ENCODE data around the gene CAPN13. TPM values are rescaled to one million over a fixed set of nuclear protein-coding genes. Genes with fewer than 3 reads are reported as not detected.

CAPN13 gene
- total RNA-seq, 1 donor from 2014 or later, result not detected

- H3K27me3 ChIP-seq, result no peaks in the 10 kb centered on the region
- H4K20me1 ChIP-seq (ENCODE audit: low read depth), result no peaks in the 10 kb centered on the region
- Mint-ChIP-seq H3K36me3 (no peaks in the 10 kb centered on the region), H3K4me3 (no peak overlapping the region), H3K27me3 (ENCODE audit: insufficient read depth, low read depth) (peaks cover 12% of the 10 kb centered on the region), H3K27ac (no peak overlapping the region), H3K9me3 (peaks cover 25% of the 10 kb centered on the region), H3K4me1 (peaks cover 7% of the 10 kb centered on the region)
- H3K79me2 ChIP-seq (ENCODE audit: low read depth), result no peaks in the 10 kb centered on the region
- H3K36me3 ChIP-seq, result no peaks in the 10 kb centered on the region
- peaks cover 12% of the 10 kb centered on the region for H3K9me3 ChIP-seq (ENCODE audit: low read depth)
- H3K4me3 ChIP-seq, result no peak overlapping the region
- H3F3A ChIP-seq (ENCODE audit: low read depth), result peaks cover 16% of the 10 kb centered on the region
- no peak overlapping the region for H3K27ac ChIP-seq
- H3K4me2 ChIP-seq, result no peak overlapping the region
- peaks cover 3% of the 10 kb centered on the region for H3K4me1 ChIP-seq
- no peak overlapping the region for H3K9ac ChIP-seq
- DNase-seq (ENCODE audit: low spot score), result no peak
- H2AFZ ChIP-seq (replicated peaks), result no peak overlapping the region
- TF ChIP-seq CTCF (IDR thresholded peaks at IDR 0.05), result no peak
- TF ChIP-seq EZH2 (IDR thresholded peaks at IDR 0.05), result no peak
- TF ChIP-seq EZH2phosphoT487 (IDR thresholded peaks at IDR 0.05), result no peak
These were observed 101.3 kb downstream of the CAPN13 start for GRCh38 chr2:30705711-30706533.

GRCh38 chr2:30705056-30705455 is 102.2 kb downstream of the CAPN13 start:
- Histone ChIP-seq H3F3A (ENCODE audit: low read depth) (peaks cover 16% of the 10 kb centered on the region), H3K79me2 (ENCODE audit: low read depth) (no peaks in the 10 kb centered on the region), H2AFZ (replicated peaks) (no peak overlapping the region), H4K20me1 (ENCODE audit: low read depth) (no peaks in the 10 kb centered on the region), H3K9ac (no peak overlapping the region), H3K27ac (no peak overlapping the region), H3K9me3 (ENCODE audit: low read depth) (peaks cover 20% of the 10 kb centered on the region), H3K4me3 (no peak overlapping the region), H3K4me2 (no peak overlapping the region), H3K27me3 (no peaks in the 10 kb centered on the region), H3K4me1 (peaks cover 3% of the 10 kb centered on the region), H3K36me3 (no peaks in the 10 kb centered on the region)
- TF ChIP-seq EZH2 (IDR thresholded peaks at IDR 0.05) (no peak), CTCF (IDR thresholded peaks at IDR 0.05) (no peak), EZH2phosphoT487 (IDR thresholded peaks at IDR 0.05) (no peak)
- no peak for DNase-seq (ENCODE audit: low spot score)
- Mint-ChIP-seq H3K4me1 (peaks cover 7% of the 10 kb centered on the region), H3K4me3 (no peak overlapping the region), H3K27ac (no peak overlapping the region), H3K27me3 (ENCODE audit: insufficient read depth, low read depth) (peaks cover 12% of the 10 kb centered on the region), H3K9me3 (peaks cover 20% of the 10 kb centered on the region), H3K36me3 (no peaks in the 10 kb centered on the region)

GRCh38 chr2:30704309-30705020 is 102.8 kb downstream of the CAPN13 start:
- no peak for DNase-seq (ENCODE audit: low spot score)
- peaks cover 12% of the 10 kb centered on the region for H3K27me3 Mint-ChIP-seq (ENCODE audit: insufficient read depth, low read depth)
- H3K4me3 Mint-ChIP-seq, result no peak overlapping the region
- no peak for TF ChIP-seq CTCF (IDR thresholded peaks at IDR 0.05)
- no peak for TF ChIP-seq EZH2 (IDR thresholded peaks at IDR 0.05)
- TF ChIP-seq EZH2phosphoT487 (IDR thresholded peaks at IDR 0.05), result no peak
- Histone ChIP-seq H3K27me3 (no peaks in the 10 kb centered on the region), H3K9ac (no peak overlapping the region), H3K79me2 (ENCODE audit: low read depth) (no peaks in the 10 kb centered on the region), H3F3A (ENCODE audit: low read depth) (peaks cover 16% of the 10 kb centered on the region), H3K4me3 (no peak overlapping the region), H3K4me2 (no peak overlapping the region), H2AFZ (replicated peaks) (no peak overlapping the region), H3K27ac (no peak overlapping the region), H3K9me3 (ENCODE audit: low read depth) (peaks cover 20% of the 10 kb centered on the region), H3K36me3 (no peaks in the 10 kb centered on the region), H3K4me1 (peaks cover 3% of the 10 kb centered on the region), H4K20me1 (ENCODE audit: low read depth) (no peaks in the 10 kb centered on the region)
- peaks cover 7% of the 10 kb centered on the region for H3K4me1 Mint-ChIP-seq
- H3K27ac Mint-ChIP-seq, result no peak overlapping the region
- H3K36me3 Mint-ChIP-seq, result no peaks in the 10 kb centered on the region
- peaks cover 20% of the 10 kb centered on the region for H3K9me3 Mint-ChIP-seq
